Pancreas (tissue), 10 donors: Measurements from ENCODE around the gene ANKRD13C. TPM values are rescaled to one million over a fixed set of nuclear protein-coding genes. Genes with fewer than 3 reads are reported as not detected.
"Not testable (repeated sequence)": the region's sequence is repeated elsewhere in the genome, so short reads cannot be mapped to it uniquely, and the experiment has no call there.

Source experiments
- ATAC-seq, 4 donors: fragments of 200-7000 bp; cut with Tn5 transposase; one replicate each; pipeline versions ENCODE4 v1.8.0 to v1.9.1; 2020; ENCODE audit warnings: mild to moderate bottlenecking in 4 of 4, moderate library complexity in 4 of 4
- DNase-seq, 6 donors: peaks; one replicate each; pipeline ENCODE4 v3.0.0-alpha.2; 2020
- FAIRE-seq: peaks from 2 replicates; lab custom pipeline; 2012; peaks lifted over from hg19 to GRCh38; lab: Jason Lieb, UNC
- H3K27ac ChIP-seq, 4 donors: fragments of 200-600 bp; sonication (generic); 1 replicate in 3 of 4; 2 replicates in 1 of 4; pipeline versions ENCODE4 v1.5.0 to v1.8.0; 2020
- H3K27me3 ChIP-seq, 4 donors: fragments of 200-600 bp; one replicate each; pipeline ENCODE4 v1.8.0; 2021
- H3K36me3 ChIP-seq, 3 donors: fragments of 200-600 bp; sonication (generic) in 1 of 3; one replicate each; pipeline versions ENCODE4 v1.5.0 to v1.8.0; 2020 to 2021
- H3K4me1 ChIP-seq, 3 donors: fragments of 200-600 bp; one replicate each; pipeline ENCODE4 v1.8.0; 2021
- H3K4me3 ChIP-seq, 4 donors: fragments of 200-600 bp; sonication (generic) in 2 of 4; one replicate each; pipeline versions ENCODE4 v1.5.0 to v1.8.0; 2020 to 2021
- H3K9me3 ChIP-seq, 4 donors: fragments of 200-600 bp; one replicate each; pipeline ENCODE4 v1.8.0; 2021
- CTCF ChIP-seq, 4 donors: fragments of 200-600 bp; sonication (generic) in 3 of 4; IDR thresholded peaks; one replicate each; pipeline versions ENCODE4 v1.5.0 to v1.8.0; 2021; ENCODE audit warnings: antibody characterized with exemption in 4 of 4
- WGBS, 2 donors: extraction: QIAGEN DNeasy Blood & Tissue Kit; methylation state at CpG; one replicate each; pipeline ENCODE4 v1.1.7; 2013; 5-methylcytosine and 5-hydroxymethylcytosine counted together
- intact Hi-C, 3 donors: fragments of 100-400 bp; cut with DNase I; formaldehyde crosslinking; loops; one replicate each; pipeline versions ENCODE4 v1.11.1 to v1.14.2; 2022
- polyA plus RNA-seq, 2 donors: library from polyadenylated mRNA; stranded (reverse); fragments of 200-250 nt; gene quantifications; one replicate each; pipeline ENCODE4 v1.2.3, GENCODE V29; 2013
- total RNA-seq, 6 donors: library from RNA; stranded (reverse); fragmentation: NEBNext Ultra II Directional in 4 of 6; extraction: Animal tissue kit (Norgen Biotek cat#: 25700) in 4 of 6; gene quantifications; one replicate each; pipeline versions ENCODE4 v1.2.1 to v1.2.4, GENCODE V29; 2021 to 2023
- donor health status: healthy with polysubstance abuse.
- donor health status: DM: no; HTN: no; CAD: no; lungs with moderate emphysema.
- donor health status: DM: no; HTN: no; CAD: no.
- donor health status: control.
- donor health status: control.
- donor health status: Bipolar disorder and iron deficiency.
- donor health status: DM: yes; HTN: yes; CAD: no.
- donor health status: DM: no; HTN: no; CAD: no.
- donor health status: DM: no; HTN: no; CAD: no.
- donor health status: DM: yes; HTN: yes; CAD: no.

ANKRD13C gene
- total and polyA plus RNA-seq, 8 donors: 4.6 to 13.0 (median 8.1) TPM

- FAIRE-seq (no peak), ATAC-seq (no peak), DNase-seq (no peak)
- Histone ChIP-seq H3K27ac (no peak overlapping the region), H3K9me3 (no peaks in the 10 kb centered on the region), H3K36me3 (no peaks in the 10 kb centered on the region), H3K4me1 (no peaks in the 10 kb centered on the region), H3K4me3 (no peak overlapping the region), H3K27me3 (no peaks in the 10 kb centered on the region)
- intact Hi-C loops: no loop called here
- WGBS, 2 donors: 78 to 86% methylated on average over 4 of the region's 4 CpGs
- no peak for TF ChIP-seq CTCF (IDR thresholded peaks at IDR 0.05)
Observed at GRCh38 chr1:70372426-70372825, 17.9 kb upstream of the ANKRD13C start.

- intact Hi-C loops, H3K27me3 ChIP-seq, H3K4me3 ChIP-seq, H3K27ac ChIP-seq, DNase-seq, ATAC-seq, FAIRE-seq, H3K36me3 ChIP-seq, H3K9me3 ChIP-seq, H3K4me1 ChIP-seq: not testable (repeated sequence)
- WGBS, 2 donors: 71% methylated on average over 3 of the region's 3 CpGs
Observed at GRCh38 chr1:70371586-70371985, 17.1 kb upstream of the ANKRD13C start.

GRCh38 chr1:70367397-70367796, 12.9 kb upstream of the ANKRD13C start:
- H3K27ac ChIP-seq, intact Hi-C loops, ATAC-seq, DNase-seq, H3K36me3 ChIP-seq, H3K9me3 ChIP-seq, H3K4me1 ChIP-seq, H3K4me3 ChIP-seq, FAIRE-seq, H3K27me3 ChIP-seq: not testable (repeated sequence)
- 81 to 82% methylated on average over 5 of the region's 5 CpGs for WGBS, 2 donors

GRCh38 chr1:70366997-70367396, 12.5 kb upstream of the ANKRD13C start:
- DNase-seq, FAIRE-seq, H3K36me3 ChIP-seq, H3K9me3 ChIP-seq, H3K4me1 ChIP-seq, H3K27me3 ChIP-seq, H3K27ac ChIP-seq, ATAC-seq, H3K4me3 ChIP-seq, intact Hi-C loops: not testable (repeated sequence)
- WGBS, 2 donors: 90 to 96% methylated on average over 3 of the region's 3 CpGs

- H3K36me3 ChIP-seq, H3K4me1 ChIP-seq, H3K4me3 ChIP-seq, intact Hi-C loops, FAIRE-seq, ATAC-seq, DNase-seq, H3K27me3 ChIP-seq, H3K9me3 ChIP-seq, H3K27ac ChIP-seq: not testable (repeated sequence)
- 88 to 91% methylated on average over 4 of the region's 4 CpGs for WGBS, 2 donors
Observed at GRCh38 chr1:70366425-70366952, 12.0 kb upstream of the ANKRD13C start.

- no peak overlapping the region for H3K4me3 ChIP-seq
- no peaks in the 10 kb centered on the region for H3K9me3 ChIP-seq
- ATAC-seq (no peak), FAIRE-seq (no peak), DNase-seq (no peak)
- TF ChIP-seq CTCF (IDR thresholded peaks at IDR 0.05): no peak
- H3K4me1 ChIP-seq: peaks cover 0 to 3% (median 0%) of the 10 kb centered on the region in 3 donors
- H3K36me3 ChIP-seq: no peaks in the 10 kb centered on the region
- H3K27ac ChIP-seq: no peak overlapping the region
- no peaks in the 10 kb centered on the region for H3K27me3 ChIP-seq
- WGBS, 2 donors: 76 to 80% methylated on average over 3 of the region's 3 CpGs
- intact Hi-C loops: no loop called here
Observed at GRCh38 chr1:70364439-70364838, 9.9 kb upstream of the ANKRD13C start.

GRCh38 chr1:70361727-70362398, 7.3 kb upstream of the ANKRD13C start:
- DNase-seq (no peak), FAIRE-seq (no peak), ATAC-seq (no peak)
- H3K4me1 ChIP-seq: peaks cover 0 to 3% (median 0%) of the 10 kb centered on the region in 3 donors
- intact Hi-C loops: no loop called here
- no peaks in the 10 kb centered on the region for H3K27me3 ChIP-seq
- no peak overlapping the region for H3K27ac ChIP-seq
- 34 to 35% methylated on average over 3 of the region's 3 CpGs for WGBS, 2 donors
- no peaks in the 10 kb centered on the region for H3K36me3 ChIP-seq
- no peak overlapping the region for H3K4me3 ChIP-seq
- TF ChIP-seq CTCF (IDR thresholded peaks at IDR 0.05): no peak
- no peaks in the 10 kb centered on the region for H3K9me3 ChIP-seq
